ENCODE data around the gene USP7. TPM values are rescaled to one million over a fixed set of nuclear protein-coding genes. Genes with fewer than 3 reads are reported as not detected.

USP7 gene
- total RNA-seq, 1 donor from 2014 or later = 96.0 TPM

DNA sequence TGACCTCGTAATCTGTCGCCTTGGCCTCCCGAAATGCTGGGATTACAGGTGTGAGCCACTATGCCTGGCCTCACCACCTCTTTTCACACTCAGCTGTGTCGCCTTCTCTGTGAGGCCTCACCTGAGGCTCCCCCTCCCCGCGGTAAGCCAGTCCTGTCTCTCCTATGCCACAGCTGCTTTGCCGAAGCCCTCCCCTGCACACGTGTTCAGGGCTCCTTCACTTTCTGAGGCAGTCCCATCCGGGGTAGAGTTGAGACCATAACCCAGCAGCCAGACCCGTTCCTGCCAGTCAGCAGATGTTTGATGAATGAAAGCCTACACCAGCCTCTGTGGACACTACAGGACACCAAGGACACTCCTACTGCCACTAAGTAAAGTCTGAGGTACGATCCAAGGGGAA is 10.6 kb downstream of the USP7 start:
- DNase-seq (ENCODE audit: extremely low read depth, low read depth, low spot score) = no peak

DNA sequence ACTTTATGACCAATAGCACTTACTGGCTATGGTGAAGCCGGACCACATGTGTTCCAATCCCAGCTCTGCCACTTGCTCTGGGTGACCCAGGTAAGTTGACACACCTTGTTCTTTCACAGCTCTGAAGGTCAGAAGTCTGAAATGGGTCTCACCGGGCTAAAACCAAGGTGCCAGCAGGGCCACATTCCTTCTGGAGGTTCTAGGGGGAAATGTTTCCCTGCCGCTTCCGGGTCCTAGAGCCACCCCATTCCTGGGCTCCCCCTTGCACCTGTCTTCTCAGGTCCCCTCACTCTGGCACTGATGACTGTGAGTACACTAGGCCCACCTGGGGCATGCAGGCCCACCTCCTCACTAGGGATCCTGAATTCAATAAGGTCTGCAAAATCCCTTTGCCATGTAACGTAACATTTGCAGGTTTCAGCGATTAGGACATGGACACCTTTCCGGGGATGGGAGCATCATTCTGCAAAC is 11.4 kb downstream of the USP7 start:
- DNase-seq (ENCODE audit: extremely low read depth, low read depth, low spot score) = no peak

DNA sequence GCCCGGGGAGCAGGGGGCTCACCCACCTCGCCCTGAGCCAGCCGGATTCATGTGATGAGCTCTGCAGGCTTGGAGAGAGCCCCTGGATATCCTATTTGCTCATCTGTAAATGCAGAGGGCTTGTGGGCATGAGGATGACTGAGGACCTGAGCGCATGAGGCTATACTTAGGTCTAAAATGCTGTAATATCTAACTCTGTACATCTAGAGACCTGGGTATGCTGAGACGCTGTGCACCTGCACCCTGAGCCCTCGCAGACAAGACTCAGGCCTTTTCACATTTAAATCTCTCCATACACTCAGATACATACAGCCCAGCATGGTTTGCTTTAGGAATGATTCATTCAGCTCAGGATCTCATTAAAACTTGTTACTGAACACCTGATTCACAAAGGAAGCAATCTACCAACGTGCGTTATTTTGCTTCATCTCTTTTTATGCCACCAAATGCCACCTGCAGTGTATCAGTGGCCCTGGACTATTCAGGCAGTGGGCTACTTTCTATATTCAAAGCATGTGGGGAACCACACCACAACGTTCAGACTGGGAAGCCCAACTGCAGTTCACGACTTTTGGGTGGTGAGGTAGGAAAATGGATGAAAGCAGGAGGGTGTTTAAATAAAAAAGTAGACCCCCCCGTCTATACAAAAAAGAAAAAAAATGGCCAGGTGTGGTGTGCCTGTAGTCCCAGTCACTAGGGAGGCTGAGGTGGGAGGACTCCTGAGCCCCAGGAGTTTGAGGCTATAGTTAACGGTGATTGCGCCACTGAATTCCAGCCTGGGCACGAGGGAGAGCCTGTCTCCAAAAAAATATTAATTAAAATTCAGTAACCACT is 12.0 kb downstream of the USP7 start:
- no peak for DNase-seq (ENCODE audit: extremely low read depth, low read depth, low spot score)

- no peak for DNase-seq (ENCODE audit: extremely low read depth, low read depth, low spot score)
These were observed 13.1 kb downstream of the USP7 start for GRCh38 chr16:8950580-8951077.

DNA sequence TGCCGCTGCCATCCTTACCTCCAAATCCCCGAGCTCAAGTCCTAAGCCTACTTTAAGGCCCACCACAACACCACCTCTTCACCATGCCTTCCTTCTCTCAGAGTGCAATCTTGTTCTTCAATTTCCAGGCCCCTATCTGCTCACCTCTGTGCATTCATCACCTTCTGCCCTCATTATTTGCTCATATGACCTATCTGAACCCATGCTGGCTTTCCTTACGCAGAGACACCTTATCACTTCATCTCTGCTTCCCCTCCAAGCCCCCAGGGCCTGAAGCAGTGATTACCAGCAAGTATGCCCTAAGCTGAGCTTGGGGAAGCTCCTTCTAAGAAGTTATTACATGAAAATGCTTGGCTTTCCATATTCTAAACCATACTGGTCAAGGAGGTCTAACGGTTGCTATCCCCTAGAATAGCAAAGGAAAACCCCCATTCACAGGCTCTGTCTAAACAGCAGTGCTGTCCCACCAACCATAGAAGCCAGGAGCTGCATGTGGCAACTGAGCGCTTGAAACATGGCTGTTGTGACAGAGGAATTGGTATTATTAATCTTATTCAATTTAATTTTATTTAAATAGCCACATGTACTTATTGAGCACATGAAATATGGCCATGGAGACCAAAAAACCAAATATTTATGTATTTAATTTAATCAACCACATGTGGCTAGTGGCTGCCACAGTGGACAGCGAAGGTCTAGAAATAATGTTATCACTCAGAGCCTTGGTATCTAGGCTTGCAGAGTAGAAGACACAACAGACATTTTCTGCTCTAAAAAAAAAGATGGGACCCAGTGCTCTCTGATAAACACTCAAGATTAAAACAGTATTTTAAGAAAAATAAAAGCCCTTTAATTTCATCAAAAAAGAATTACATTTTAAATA is 13.9 kb downstream of the USP7 start:
- no peak for DNase-seq (ENCODE audit: extremely low read depth, low read depth, low spot score)

- no peak for DNase-seq (ENCODE audit: extremely low read depth, low read depth, low spot score)
These were observed 14.9 kb downstream of the USP7 start for GRCh38 chr16:8948831-8949230.

DNA sequence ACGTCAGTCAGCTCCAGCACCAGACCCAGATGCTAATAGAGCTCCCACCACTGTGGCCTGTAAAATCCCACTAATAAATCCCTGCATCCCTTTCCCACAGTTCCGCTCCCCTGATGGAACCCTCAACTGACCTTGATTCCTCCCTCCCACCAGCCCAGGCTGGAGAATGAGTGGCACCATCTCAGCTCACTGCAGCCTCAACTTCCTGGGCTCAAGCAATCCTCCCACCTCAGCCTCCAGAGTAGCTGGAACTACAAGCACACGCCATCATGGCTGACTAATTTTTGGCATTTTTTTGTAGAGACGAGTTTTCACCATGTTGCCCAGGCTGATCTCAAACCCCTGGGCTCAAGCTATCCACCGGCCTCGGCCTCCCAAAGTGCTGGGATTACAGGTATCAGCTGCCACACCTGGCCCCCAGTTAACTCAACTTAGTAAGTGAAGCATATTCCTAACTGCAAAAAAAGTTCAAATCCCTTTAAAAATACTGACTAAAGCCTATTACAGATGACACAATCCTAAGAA is 15.6 kb downstream of the USP7 start:
- no peak for DNase-seq (ENCODE audit: extremely low read depth, low read depth, low spot score)

DNA sequence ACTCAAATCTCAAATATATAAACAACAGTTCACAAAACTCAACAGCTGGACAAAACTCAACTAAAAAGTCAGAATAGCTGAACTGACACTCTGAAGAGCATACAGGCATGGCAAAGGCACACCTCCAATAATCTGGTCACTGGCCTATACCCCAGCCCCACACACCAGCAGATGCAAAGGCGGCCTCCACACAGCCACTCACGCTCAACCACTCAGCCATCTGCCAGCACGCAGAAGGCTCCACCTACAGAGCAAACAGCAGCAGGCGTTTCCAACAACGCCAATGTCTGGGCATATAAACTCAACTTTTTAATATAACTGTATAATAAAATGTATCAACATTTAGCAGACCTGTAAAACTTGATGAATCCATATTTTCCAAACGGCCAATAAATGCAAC is 17.2 kb downstream of the USP7 start:
- no peak for DNase-seq (ENCODE audit: extremely low read depth, low read depth, low spot score)

DNA sequence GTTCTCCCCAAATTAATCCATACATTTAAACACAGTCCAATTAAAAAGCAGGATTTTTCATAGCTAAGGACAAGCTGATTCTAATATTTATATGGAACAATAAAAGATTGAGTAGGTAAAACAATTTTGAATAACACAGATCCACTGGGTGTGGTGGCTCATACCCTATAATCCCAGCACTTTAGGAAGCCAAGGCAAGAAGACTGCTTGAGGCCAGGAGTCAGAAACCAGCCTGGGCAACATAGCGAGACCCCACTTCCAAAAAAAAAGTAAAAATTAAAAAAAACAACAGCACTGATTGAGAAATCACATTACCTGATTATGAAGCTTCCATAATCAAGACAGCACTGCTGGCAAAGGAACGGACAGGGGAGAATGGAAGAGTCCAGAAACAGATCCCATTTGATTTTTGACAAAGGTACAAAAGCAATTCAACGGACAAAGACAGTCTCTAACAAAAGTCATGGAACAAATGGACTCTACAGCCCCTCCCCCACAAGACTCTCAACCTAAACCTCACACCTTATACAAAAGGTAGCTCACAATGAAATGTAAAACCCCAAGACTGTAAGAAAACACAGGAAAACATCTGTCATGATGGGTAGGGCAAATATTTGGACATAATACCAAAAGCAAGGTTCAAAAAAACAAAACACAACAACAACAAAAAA is 17.9 kb downstream of the USP7 start:
- no peak for DNase-seq (ENCODE audit: extremely low read depth, low read depth, low spot score)

GRCh38 chr16:8943966-8944759 is 19.5 kb downstream of the USP7 start:
- no peak for DNase-seq (ENCODE audit: extremely low read depth, low read depth, low spot score)

DNA sequence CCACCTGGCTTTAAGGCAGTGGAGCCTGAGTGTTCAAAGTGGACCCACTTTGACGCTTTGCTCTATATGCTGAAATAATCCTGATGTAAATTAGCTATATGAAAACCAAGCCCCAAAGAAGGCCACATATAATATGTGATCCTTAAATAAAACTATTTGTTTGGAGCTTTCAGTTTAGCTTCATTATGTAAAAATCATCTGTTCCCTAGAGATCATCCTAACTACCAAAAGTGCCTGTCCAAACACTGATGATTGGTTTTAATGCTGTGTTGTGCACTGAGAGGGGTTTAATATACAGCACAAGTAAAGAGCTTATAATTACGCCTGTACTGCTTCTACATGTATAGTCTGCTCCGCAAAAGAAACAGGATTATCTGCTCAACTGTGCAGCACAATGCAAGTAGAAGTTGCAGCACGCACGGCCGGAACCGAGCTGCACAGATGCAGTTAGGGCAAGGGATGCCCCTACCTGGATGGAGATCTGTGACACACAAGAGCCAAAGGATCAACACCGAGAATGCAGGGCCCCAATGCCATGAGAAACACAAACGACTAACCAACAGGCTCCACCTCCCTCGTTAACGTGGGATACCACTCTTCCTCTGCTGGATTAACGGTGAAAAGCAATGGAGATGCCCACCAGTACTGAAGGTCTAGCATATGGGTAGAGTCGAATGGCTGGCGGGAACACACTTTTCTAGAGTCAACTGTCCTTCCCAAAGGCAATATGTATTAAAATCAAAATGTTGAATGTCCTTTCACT is 20.5 kb downstream of the USP7 start:
- DNase-seq (ENCODE audit: extremely low read depth, low read depth, low spot score) = no peak

DNA sequence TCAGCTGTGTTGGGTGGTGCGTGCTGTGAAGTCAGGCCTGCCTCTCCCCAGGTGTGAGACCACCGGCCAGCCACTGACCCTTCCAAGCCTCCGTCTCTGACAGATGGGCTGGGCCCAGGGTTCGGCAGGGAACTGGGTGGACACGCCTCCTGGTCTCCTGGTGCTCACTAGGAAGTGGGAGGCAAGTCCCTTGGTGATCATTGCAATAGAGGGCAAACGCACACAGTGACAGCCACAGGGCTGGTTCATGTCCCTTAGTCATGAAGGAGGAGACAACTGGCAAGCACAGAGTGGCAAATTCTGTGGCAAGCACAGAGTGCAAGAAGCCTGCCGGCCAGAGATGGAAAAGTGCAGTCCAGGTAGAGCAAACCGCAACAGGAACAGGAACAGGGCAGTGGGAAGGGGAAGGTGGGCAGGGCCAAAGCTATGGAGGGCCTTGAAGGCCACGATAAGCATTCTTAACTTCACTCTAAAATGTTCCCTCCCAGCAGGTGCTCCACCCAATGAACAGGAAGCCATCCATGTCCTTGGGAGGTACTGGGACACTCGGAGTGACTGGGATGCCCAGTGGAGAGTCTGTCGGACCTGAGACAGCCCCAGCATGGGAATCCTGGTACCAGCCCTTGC is 21.9 kb downstream of the USP7 start:
- DNase-seq (ENCODE audit: extremely low read depth, low read depth, low spot score) = no peak

GRCh38 chr16:8937803-8938202 is 25.9 kb downstream of the USP7 start:
- no peak for DNase-seq (ENCODE audit: extremely low read depth, low read depth, low spot score)

- DNase-seq (ENCODE audit: extremely low read depth, low read depth, low spot score) = no peak
These were observed 27.3 kb downstream of the USP7 start for GRCh38 chr16:8936421-8936820.

GRCh38 chr16:8935989-8936388 is 27.7 kb downstream of the USP7 start:
- no peak for DNase-seq (ENCODE audit: extremely low read depth, low read depth, low spot score)

GRCh38 chr16:8934601-8935000 is 29.1 kb downstream of the USP7 start:
- no peak for DNase-seq (ENCODE audit: extremely low read depth, low read depth, low spot score)

- DNase-seq (ENCODE audit: extremely low read depth, low read depth, low spot score) = peak; percentile 22
These were observed 31.8 kb downstream of the USP7 start for GRCh38 chr16:8931859-8932258.

GRCh38 chr16:8929086-8929748 is 34.5 kb downstream of the USP7 start:
- no peak for DNase-seq (ENCODE audit: extremely low read depth, low read depth, low spot score)

All from glomerular endothelial cell (primary cell).